Caki2 (cell line): ENCODE data around the gene WWOX. TPM values are rescaled to one million over a fixed set of nuclear protein-coding genes. Genes with fewer than 3 reads are reported as not detected.

ENCODE experiments used
- DNase-seq: peaks from one replicate; pipeline ENCODE4 v3.0.0-alpha.2; 2015; ENCODE audit warnings: low read depth
- in situ Hi-C: cut with HindIII; loops from 2 replicates; pipeline ENCODE4 v1.10.0; 2016; ENCODE audit warnings: low sequenced_read_pairs, low pct_unique_long_range_greater_than_20kb, mixed read lengths
- total RNA-seq: library from RNA; depleted of rRNA; stranded (reverse); fragments of >200 nt; shearing (Covaris generic); gene quantifications from 2 replicates; pipeline ENCODE4 v1.2.3, GENCODE V29; 2014; ENCODE audit warnings: low replicate concordance

Gene WWOX
- total RNA-seq, 1 experiment from 2014 or later = 15.1 TPM

- DNase-seq = no peak
- in situ Hi-C loops = no loop called here
These were observed 721 bp upstream of the WWOX start for GRCh38 chr16:78098595-78099270.

- no peak for DNase-seq
- in situ Hi-C loops = no loop called here
These were observed 636 bp downstream of the WWOX start for GRCh38 chr16:78100112-78100467.

- in situ Hi-C loops = no loop called here
- DNase-seq = no peak
These were observed 2.7 kb downstream of the WWOX start for GRCh38 chr16:78102122-78102660.

- in situ Hi-C loops = no loop called here
- DNase-seq = no peak
These were observed 3.4 kb downstream of the WWOX start for GRCh38 chr16:78102865-78103264.

- in situ Hi-C loops = no loop called here
- DNase-seq = no peak
These were observed 6.1 kb downstream of the WWOX start for GRCh38 chr16:78105517-78105916.

- in situ Hi-C loops = no loop called here
These were observed 7.2 kb downstream of the WWOX start for GRCh38 chr16:78106686-78107085.

GRCh38 chr16:78108451-78108850 is 9.0 kb downstream of the WWOX start:
- no peak for DNase-seq
- in situ Hi-C loops = no loop called here

More at GRCh38 chr16:78106686-78107085, 7.2 kb downstream of the WWOX start:
- no peak for DNase-seq

GRCh38 chr16:78113258-78113657 is 13.8 kb downstream of the WWOX start:
- DNase-seq = no peak
- in situ Hi-C loops = no loop called here

- no peak for DNase-seq
- in situ Hi-C loops = no loop called here
These were observed 16.2 kb downstream of the WWOX start for GRCh38 chr16:78115659-78116058.

GRCh38 chr16:78116946-78117345 is 17.5 kb downstream of the WWOX start:
- in situ Hi-C loops = no loop called here
- DNase-seq = no peak

GRCh38 chr16:78117391-78117790 is 17.9 kb downstream of the WWOX start:
- in situ Hi-C loops = no loop called here

GRCh38 chr16:78118469-78119025 is 19.1 kb downstream of the WWOX start:
- no peak for DNase-seq
- in situ Hi-C loops = no loop called here

More at GRCh38 chr16:78117391-78117790, 17.9 kb downstream of the WWOX start:
- DNase-seq = no peak

GRCh38 chr16:78122774-78123315 is 23.4 kb downstream of the WWOX start:
- peak; percentile 52 for DNase-seq
- in situ Hi-C loops = no loop called here

- no peak for DNase-seq
- in situ Hi-C loops = no loop called here
These were observed 25.8 kb downstream of the WWOX start for GRCh38 chr16:78125112-78125844.

- in situ Hi-C loops = no loop called here
- no peak for DNase-seq
These were observed 27.2 kb downstream of the WWOX start for GRCh38 chr16:78126662-78127061.

- peak; percentile 7 for DNase-seq
- in situ Hi-C loops = no loop called here
These were observed 27.7 kb downstream of the WWOX start for GRCh38 chr16:78127130-78127529.

GRCh38 chr16:78128913-78129312 is 29.5 kb downstream of the WWOX start:
- in situ Hi-C loops = no loop called here
- no peak for DNase-seq

- no peak for DNase-seq
- in situ Hi-C loops = no loop called here
These were observed 29.9 kb downstream of the WWOX start for GRCh38 chr16:78129349-78129748.

- in situ Hi-C loops = no loop called here
- DNase-seq = no peak
These were observed 30.7 kb downstream of the WWOX start for GRCh38 chr16:78130083-78130608.
